Liver (tissue), 9 donors: ENCODE results near the gene CAMKMT. TPM values are rescaled to one million over a fixed set of nuclear protein-coding genes. Genes with fewer than 3 reads are reported as not detected.

Experiments
- DNase-seq: peaks from one replicate; pipeline ENCODE4 v3.0.0-alpha.2; 2017; ENCODE audit warnings: low spot score
- H3K27ac ChIP-seq, 2 donors: one replicate each; pipeline ENCODE4 v1.7.0; 2013; ENCODE audit warnings: inconsistent platforms in 2 of 2, low read length in 2 of 2, control low read depth in 1 of 2, low read depth in 1 of 2, mild to moderate bottlenecking in 1 of 2
- H3K27me3 ChIP-seq, 4 donors: one replicate each; pipeline versions ENCODE4 v1.6.1 to v1.7.0; 2013; ENCODE audit warnings: low read length in 3 of 4, inconsistent platforms in 1 of 4, mild to moderate bottlenecking in 1 of 4, moderate library complexity in 1 of 4; ENCODE audit not compliant: control insufficient read depth in 4 of 4, insufficient read depth in 4 of 4
- H3K36me3 ChIP-seq, 4 donors: one replicate each; pipeline versions ENCODE4 v1.6.1 to v1.7.0; 2013; ENCODE audit warnings: low read length in 3 of 4, mild to moderate bottlenecking in 3 of 4, low read depth in 1 of 4, moderate library complexity in 1 of 4; ENCODE audit not compliant: control insufficient read depth in 4 of 4, insufficient read depth in 3 of 4
- H3K4me1 ChIP-seq, 4 donors: one replicate each; pipeline versions ENCODE4 v1.6.1 to v1.7.0; 2013; ENCODE audit warnings: low read length in 3 of 4, mild to moderate bottlenecking in 3 of 4, moderate library complexity in 1 of 4; ENCODE audit not compliant: control insufficient read depth in 4 of 4, insufficient read depth in 4 of 4
- H3K4me3 ChIP-seq, 3 donors: one replicate each; pipeline versions ENCODE4 v1.6.1 to v1.7.0; 2013; ENCODE audit warnings: low read length in 3 of 3, control low read depth in 1 of 3, low read depth in 1 of 3, mild to moderate bottlenecking in 1 of 3
- H3K9ac ChIP-seq, 2 donors: one replicate each; pipeline ENCODE4 v1.7.0; 2013; ENCODE audit warnings: low read length in 2 of 2, mild to moderate bottlenecking in 2 of 2, moderate library complexity in 2 of 2, control low read depth in 1 of 2, low read depth in 1 of 2
- H3K9me3 ChIP-seq, 4 donors: one replicate each; pipeline versions ENCODE4 v1.6.1 to v1.7.0; 2013; ENCODE audit warnings: low read length in 3 of 4; ENCODE audit not compliant: control insufficient read depth in 4 of 4
- CTCF ChIP-seq: fragments of 150-350 bp; IDR thresholded peaks from 2 replicates; pipeline ENCODE4 v1.5.1; 2017; ENCODE audit warnings: improper control_type of control experiment, low read depth, low read length; ENCODE audit not compliant: missing input control
- EGR1 ChIP-seq, 2 donors: IDR thresholded peaks; 2 replicates each; pipeline ENCODE4 v1.6.1; 2016 to 2018; ENCODE audit warnings: antibody characterized with exemption in 2 of 2, low read depth in 2 of 2
- FOXA1 ChIP-seq: IDR thresholded peaks from 2 replicates; pipeline ENCODE4 v1.6.1; 2016; ENCODE audit warnings: antibody characterized with exemption
- FOXA2 ChIP-seq: IDR thresholded peaks from 2 replicates; pipeline ENCODE4 v1.6.1; 2016; ENCODE audit warnings: antibody characterized with exemption
- GABPA ChIP-seq, 2 donors: IDR thresholded peaks in 1 of 2; conservative IDR thresholded peaks in 1 of 2; 2 replicates each; pipeline ENCODE4 v1.6.1; 2016; ENCODE audit warnings: antibody characterized with exemption in 2 of 2, mild to moderate bottlenecking in 1 of 2, moderate library complexity in 1 of 2
- HNF4A ChIP-seq, 2 donors: conservative IDR thresholded peaks; 2 replicates each; pipeline ENCODE4 v1.6.1; 2016; ENCODE audit warnings: antibody characterized with exemption in 2 of 2, mild to moderate bottlenecking in 2 of 2
- HNF4G ChIP-seq: IDR thresholded peaks from 2 replicates; pipeline ENCODE4 v1.6.1; 2016; ENCODE audit warnings: antibody characterized with exemption
- JUND ChIP-seq, 2 donors: IDR thresholded peaks; 2 replicates each; pipeline ENCODE4 v1.6.1; 2016; ENCODE audit warnings: antibody characterized with exemption in 2 of 2
- NR2F2 ChIP-seq: IDR thresholded peaks from 2 replicates; pipeline ENCODE4 v1.6.1; 2016; ENCODE audit warnings: antibody characterized with exemption
- RAD21 ChIP-seq, 2 donors: IDR thresholded peaks; 2 replicates each; pipeline ENCODE4 v1.6.1; 2016; ENCODE audit warnings: antibody characterized with exemption in 2 of 2, mild to moderate bottlenecking in 2 of 2
- REST ChIP-seq: IDR thresholded peaks from 2 replicates; pipeline ENCODE4 v1.6.1; 2016; ENCODE audit warnings: antibody characterized with exemption, mild to moderate bottlenecking
- RXRA ChIP-seq, 2 donors: IDR thresholded peaks; 2 replicates each; pipeline ENCODE4 v1.6.1; 2017 to 2018; ENCODE audit warnings: antibody characterized with exemption in 2 of 2, mild to moderate bottlenecking in 1 of 2
- SP1 ChIP-seq: IDR thresholded peaks from 2 replicates; pipeline ENCODE4 v1.6.1; 2018; ENCODE audit warnings: antibody characterized with exemption, mild to moderate bottlenecking
- TAF1 ChIP-seq: conservative IDR thresholded peaks from 2 replicates; pipeline ENCODE4 v1.6.1; 2016; ENCODE audit warnings: antibody characterized with exemption, mild to moderate bottlenecking
- YY1 ChIP-seq: IDR thresholded peaks from 2 replicates; pipeline ENCODE4 v1.6.1; 2016; ENCODE audit warnings: antibody characterized with exemption, mild to moderate bottlenecking
- WGBS: extraction: QIAGEN DNeasy Blood & Tissue Kit; methylation state at CpG from one replicate; pipeline ENCODE4 v1.1.7; 2013; 5-methylcytosine and 5-hydroxymethylcytosine counted together
- polyA plus RNA-seq, 2 donors: library from polyadenylated mRNA; stranded (reverse) in 1 of 2; unstranded in 1 of 2; fragments of 200-250 nt in 1 of 2; fragments of >200 nt in 1 of 2; fragmentation: Nextera tagmentation in 1 of 2; extraction: Ambion mirVana in 1 of 2; gene quantifications; one replicate each; pipeline versions ENCODE4 v1.2.1 to v1.2.3, GENCODE V29; 2013 to 2015
- total RNA-seq, 2 donors: library from RNA; depleted of rRNA; stranded (reverse); fragments of >200 nt; gene quantifications; one replicate each; pipeline ENCODE4 v1.2.3, GENCODE V29; 2014
- TF ChIP-seq, protein P1 (sequence below): IDR thresholded peaks from 2 replicates; pipeline ENCODE4 v1.6.1; 2016; ENCODE audit warnings: antibody characterized with exemption
- TF ChIP-seq, protein P2 (sequence below): IDR thresholded peaks from 2 replicates; pipeline ENCODE4 v1.6.1; 2016; ENCODE audit warnings: antibody characterized with exemption
- TF ChIP-seq, protein P3 (sequence below): IDR thresholded peaks from 2 replicates; pipeline ENCODE4 v1.6.1; 2016; ENCODE audit warnings: antibody characterized with exemption
- donor health status: healthy.
- donor health status: healthy.
- donor health status: healthy.
- donor health status: healthy.
- donor health status: healthy.

Gene CAMKMT
- total and polyA plus RNA-seq, 4 donors, result 1.5 to 12.7 (median 7.1) TPM

GRCh38 chr2:44705356-44705755, 343.6 kb downstream of the CAMKMT start:
- Histone ChIP-seq H3K4me3 (no peak overlapping the region), H3K36me3 (no peaks in the 10 kb centered on the region), H3K4me1 (no peaks in the 10 kb centered on the region), H3K27ac (no peak overlapping the region), H3K9me3 (no peaks in the 10 kb centered on the region), H3K27me3 (no peaks in the 10 kb centered on the region), H3K9ac (no peak overlapping the region)
- WGBS, result 92% methylated on average over 5 of the region's 5 CpGs
- TF ChIP-seq JUND (IDR thresholded peaks at IDR 0.05), result no peak
- DNase-seq, result no peak

GRCh38 chr2:44705876-44706480, 344.2 kb downstream of the CAMKMT start:
- TF ChIP-seq SP1, result no peak
- TF ChIP-seq HNF4A (conservative IDR thresholded peaks at IDR 0.05), result no peak
- TF ChIP-seq GABPA (IDR thresholded peaks at IDR 0.05 in 1 of 2, conservative IDR thresholded peaks at IDR 0.05 in 1 of 2), result no peak
- TF ChIP-seq EGR1 (IDR thresholded peaks at IDR 0.05; ENCODE audit: low read depth in 2 of 2), result no peak
- TF ChIP-seq JUND (IDR thresholded peaks at IDR 0.05), result no peak
- TF ChIP-seq NR2F2, result no peak
- no peak for TF ChIP-seq FOXA2
- no peak for TF ChIP-seq FOXA1
- no peak for TF ChIP-seq REST
- no peak for TF ChIP-seq RAD21 (IDR thresholded peaks at IDR 0.05)
- TF ChIP-seq, protein P1, sequence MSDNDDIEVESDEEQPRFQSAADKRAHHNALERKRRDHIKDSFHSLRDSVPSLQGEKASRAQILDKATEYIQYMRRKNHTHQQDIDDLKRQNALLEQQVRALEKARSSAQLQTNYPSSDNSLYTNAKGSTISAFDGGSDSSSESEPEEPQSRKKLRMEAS, result no peak
- TF ChIP-seq CTCF, result no peak
- TF ChIP-seq, protein P2, sequence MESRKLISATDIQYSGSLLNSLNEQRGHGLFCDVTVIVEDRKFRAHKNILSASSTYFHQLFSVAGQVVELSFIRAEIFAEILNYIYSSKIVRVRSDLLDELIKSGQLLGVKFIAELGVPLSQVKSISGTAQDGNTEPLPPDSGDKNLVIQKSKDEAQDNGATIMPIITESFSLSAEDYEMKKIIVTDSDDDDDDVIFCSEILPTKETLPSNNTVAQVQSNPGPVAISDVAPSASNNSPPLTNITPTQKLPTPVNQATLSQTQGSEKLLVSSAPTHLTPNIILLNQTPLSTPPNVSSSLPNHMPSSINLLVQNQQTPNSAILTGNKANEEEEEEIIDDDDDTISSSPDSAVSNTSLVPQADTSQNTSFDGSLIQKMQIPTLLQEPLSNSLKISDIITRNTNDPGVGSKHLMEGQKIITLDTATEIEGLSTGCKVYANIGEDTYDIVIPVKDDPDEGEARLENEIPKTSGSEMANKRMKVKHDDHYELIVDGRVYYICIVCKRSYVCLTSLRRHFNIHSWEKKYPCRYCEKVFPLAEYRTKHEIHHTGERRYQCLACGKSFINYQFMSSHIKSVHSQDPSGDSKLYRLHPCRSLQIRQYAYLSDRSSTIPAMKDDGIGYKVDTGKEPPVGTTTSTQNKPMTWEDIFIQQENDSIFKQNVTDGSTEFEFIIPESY, result no peak
- no peak for TF ChIP-seq YY1
- TF ChIP-seq TAF1, result no peak
- no peak for TF ChIP-seq HNF4G
- TF ChIP-seq, protein P3, sequence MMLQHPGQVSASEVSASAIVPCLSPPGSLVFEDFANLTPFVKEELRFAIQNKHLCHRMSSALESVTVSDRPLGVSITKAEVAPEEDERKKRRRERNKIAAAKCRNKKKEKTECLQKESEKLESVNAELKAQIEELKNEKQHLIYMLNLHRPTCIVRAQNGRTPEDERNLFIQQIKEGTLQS, result no peak
- no peak for TF ChIP-seq RXRA (IDR thresholded peaks at IDR 0.05)
- 94% methylated on average over 10 of the region's 10 CpGs for WGBS
- Histone ChIP-seq H3K4me1 (no peaks in the 10 kb centered on the region), H3K9me3 (no peaks in the 10 kb centered on the region), H3K36me3 (no peaks in the 10 kb centered on the region), H3K27me3 (no peaks in the 10 kb centered on the region), H3K9ac (no peak overlapping the region), H3K27ac (no peak overlapping the region), H3K4me3 (no peak overlapping the region)
- DNase-seq, result no peak
